Measurements from ENCODE around the gene MFAP4.

GRCh38 chr17:19415806-19416775, 29.1 kb upstream of the MFAP4 start:
- no peak for TF ChIP-seq POLR2A (IDR thresholded peaks at IDR 0.05)
- TF ChIP-seq CTCF (IDR thresholded peaks at IDR 0.05), result no peak
